Smooth muscle cell (in vitro differentiated cells): ENCODE data around the gene EXOC4. TPM values are rescaled to one million over a fixed set of nuclear protein-coding genes. Genes with fewer than 3 reads are reported as not detected.

ENCODE experiments used
- DNase-seq: peaks from one replicate; lab custom pipeline; 2025; ENCODE audit not compliant: unreplicated experiment; lab: John Stamatoyannopoulos, UW
- H2AFZ ChIP-seq: fragments of 200-600 bp; sonication (generic); 2 replicates; pipeline ENCODE4 v1.6.0; 2016; ENCODE audit warnings: antibody characterized with exemption, low read depth, mild to moderate bottlenecking
- H3F3A ChIP-seq: fragments of 200-600 bp; sonication (generic); 2 replicates; pipeline ENCODE4 v1.6.0; 2017; ENCODE audit warnings: antibody characterized with exemption, low read depth
- H3K27ac ChIP-seq: fragments of 200-600 bp; sonication (generic); 2 replicates; pipeline ENCODE4 v1.5.1; 2016; ENCODE audit warnings: low read depth, mild to moderate bottlenecking
- H3K27me3 ChIP-seq: fragments of 200-600 bp; sonication (generic); 2 replicates; pipeline ENCODE4 v1.6.1; 2016; ENCODE audit warnings: low read depth, mild to moderate bottlenecking
- H3K36me3 ChIP-seq: fragments of 200-600 bp; sonication (generic); 2 replicates; pipeline ENCODE4 v1.5.1; 2016; ENCODE audit warnings: low read depth
- H3K4me1 ChIP-seq: fragments of 200-600 bp; sonication (generic); 2 replicates; pipeline ENCODE4 v1.5.1; 2016; ENCODE audit warnings: low read depth
- H3K4me2 ChIP-seq: fragments of 200-600 bp; sonication (generic); 2 replicates; pipeline ENCODE4 v1.6.0; 2016; ENCODE audit warnings: mild to moderate bottlenecking
- H3K4me3 ChIP-seq: fragments of 200-600 bp; sonication (generic); 2 replicates; pipeline ENCODE4 v1.5.1; 2016; ENCODE audit warnings: mild to moderate bottlenecking
- H3K79me2 ChIP-seq: fragments of 200-600 bp; sonication (generic); 2 replicates; pipeline ENCODE4 v1.6.0; 2016; ENCODE audit warnings: low read depth, mild to moderate bottlenecking
- H3K9ac ChIP-seq: fragments of 200-600 bp; sonication (generic); 2 replicates; pipeline ENCODE4 v1.6.0; 2016; ENCODE audit warnings: low read depth
- H3K9me3 ChIP-seq: fragments of 200-600 bp; sonication (generic); replicated peaks from 2 replicates; pipeline ENCODE4 v1.5.1; 2016; ENCODE audit warnings: low read depth
- H4K20me1 ChIP-seq: fragments of 200-600 bp; sonication (generic); 2 replicates; pipeline ENCODE4 v1.6.0; 2016; ENCODE audit warnings: low read depth
- CTCF ChIP-seq: fragments of 200-600 bp; sonication (generic); IDR thresholded peaks from 2 replicates; pipeline ENCODE4 v1.5.1; 2017; ENCODE audit warnings: borderline replicate concordance, mild to moderate bottlenecking, antibody characterized with exemption; ENCODE audit not compliant: insufficient read depth, poor library complexity, severe bottlenecking
- WGBS: methylation state at CpG from one replicate; pipeline ENCODE4 v1.1.7; 2016; ENCODE audit warnings: low lambda C conversion rate; 5-methylcytosine and 5-hydroxymethylcytosine counted together
- polyA plus RNA-seq: library from polyadenylated mRNA; unstranded; fragments of >200 nt; fragmentation: Nextera tagmentation; extraction: Ambion mirVana; gene quantifications from 2 replicates; pipeline ENCODE4 v1.2.1, GENCODE V29; 2016
- total RNA-seq: library from RNA; depleted of rRNA; stranded (reverse); fragments of >200 nt; gene quantifications from 2 replicates; pipeline ENCODE4 v1.2.3, GENCODE V29; 2014

The EXOC4 gene
- total and polyA plus RNA-seq, 2 experiments from 2014 or later: 21.5 to 47.1 TPM

GRCh38 chr7:133602291-133602690 is 349.4 kb downstream of the EXOC4 start:
- H3K4me1 ChIP-seq: no peaks in the 10 kb centered on the region
- no peak overlapping the region for H3K27ac ChIP-seq
- H4K20me1 ChIP-seq: peaks cover 19% of the 10 kb centered on the region
- H3F3A ChIP-seq: no peaks in the 10 kb centered on the region
- no peaks in the 10 kb centered on the region for H3K79me2 ChIP-seq
- no peaks in the 10 kb centered on the region for H3K27me3 ChIP-seq
- no peak for TF ChIP-seq CTCF
- H3K4me3 ChIP-seq: no peak overlapping the region
- WGBS: 89% methylated on average over 4 of the region's 4 CpGs
- no peaks in the 10 kb centered on the region for H3K36me3 ChIP-seq
- no peak overlapping the region for H3K9ac ChIP-seq
- H3K9me3 ChIP-seq: no peaks in the 10 kb centered on the region
- no peak for DNase-seq
- H2AFZ ChIP-seq: no peak overlapping the region
- H3K4me2 ChIP-seq: no peak overlapping the region

GRCh38 chr7:133606991-133607390 is 354.1 kb downstream of the EXOC4 start:
- Histone ChIP-seq H3F3A (no peaks in the 10 kb centered on the region), H3K9ac (no peak overlapping the region), H3K4me2 (no peak overlapping the region), H3K36me3 (no peaks in the 10 kb centered on the region), H4K20me1 (peaks cover 14% of the 10 kb centered on the region), H3K79me2 (no peaks in the 10 kb centered on the region), H3K9me3 (no peaks in the 10 kb centered on the region), H3K27ac (no peak overlapping the region), H3K27me3 (no peaks in the 10 kb centered on the region), H3K4me3 (no peak overlapping the region), H3K4me1 (no peaks in the 10 kb centered on the region), H2AFZ (no peak overlapping the region)
- TF ChIP-seq CTCF: no peak
- 88% methylated on average over 4 of the region's 4 CpGs for WGBS
- no peak for DNase-seq

- no peak for TF ChIP-seq CTCF
- 87% methylated on average over 1 of the region's 1 CpG for WGBS
Observed at GRCh38 chr7:133609806-133610205, 356.9 kb downstream of the EXOC4 start.

GRCh38 chr7:133611955-133612354 is 359.1 kb downstream of the EXOC4 start:
- no peak for TF ChIP-seq CTCF

More at GRCh38 chr7:133609806-133610205, 356.9 kb downstream of the EXOC4 start:
- Histone ChIP-seq H3K4me2 (no peak overlapping the region), H3K36me3 (no peaks in the 10 kb centered on the region), H3K27ac (no peak overlapping the region), H3K4me3 (no peak overlapping the region), H3K9me3 (no peaks in the 10 kb centered on the region), H3F3A (no peaks in the 10 kb centered on the region), H2AFZ (no peak overlapping the region), H3K9ac (no peak overlapping the region), H4K20me1 (peaks cover 16% of the 10 kb centered on the region), H3K27me3 (no peaks in the 10 kb centered on the region), H3K79me2 (no peaks in the 10 kb centered on the region), H3K4me1 (no peaks in the 10 kb centered on the region)
- DNase-seq: no peak

More at GRCh38 chr7:133611955-133612354, 359.1 kb downstream of the EXOC4 start:
- Histone ChIP-seq H3K79me2 (no peaks in the 10 kb centered on the region), H2AFZ (no peak overlapping the region), H4K20me1 (peaks cover 13% of the 10 kb centered on the region), H3K4me3 (no peak overlapping the region), H3K4me1 (no peaks in the 10 kb centered on the region), H3K27me3 (no peaks in the 10 kb centered on the region), H3K36me3 (no peaks in the 10 kb centered on the region), H3K27ac (no peak overlapping the region), H3K9ac (no peak overlapping the region), H3K9me3 (no peaks in the 10 kb centered on the region), H3F3A (no peaks in the 10 kb centered on the region), H3K4me2 (no peak overlapping the region)
- DNase-seq: no peak
